ENCODE data around the gene ZSCAN26.

DNA sequence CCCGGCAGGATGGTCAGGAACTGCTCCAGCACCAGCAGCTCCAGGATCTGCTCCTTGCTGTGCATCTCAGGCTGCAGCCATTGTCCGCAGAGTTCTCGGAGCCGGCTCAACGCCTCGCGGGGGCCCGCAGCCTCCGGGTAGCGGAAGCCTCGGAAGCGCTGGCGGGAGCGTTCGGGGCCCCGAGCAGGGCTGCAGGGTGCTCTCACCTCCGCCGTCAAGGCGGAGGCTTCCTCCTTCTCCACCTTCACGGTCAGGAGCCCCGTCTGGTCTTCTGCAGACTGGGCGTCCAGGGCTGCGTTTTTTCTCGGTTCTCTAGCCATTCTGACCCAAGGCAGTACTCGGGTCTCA is 15.3 kb upstream of the ZSCAN26 start:
- TF ChIP-seq POLR2AphosphoS5 (IDR thresholded peaks at IDR 0.05) = no peak
- TF ChIP-seq, protein P1, sequence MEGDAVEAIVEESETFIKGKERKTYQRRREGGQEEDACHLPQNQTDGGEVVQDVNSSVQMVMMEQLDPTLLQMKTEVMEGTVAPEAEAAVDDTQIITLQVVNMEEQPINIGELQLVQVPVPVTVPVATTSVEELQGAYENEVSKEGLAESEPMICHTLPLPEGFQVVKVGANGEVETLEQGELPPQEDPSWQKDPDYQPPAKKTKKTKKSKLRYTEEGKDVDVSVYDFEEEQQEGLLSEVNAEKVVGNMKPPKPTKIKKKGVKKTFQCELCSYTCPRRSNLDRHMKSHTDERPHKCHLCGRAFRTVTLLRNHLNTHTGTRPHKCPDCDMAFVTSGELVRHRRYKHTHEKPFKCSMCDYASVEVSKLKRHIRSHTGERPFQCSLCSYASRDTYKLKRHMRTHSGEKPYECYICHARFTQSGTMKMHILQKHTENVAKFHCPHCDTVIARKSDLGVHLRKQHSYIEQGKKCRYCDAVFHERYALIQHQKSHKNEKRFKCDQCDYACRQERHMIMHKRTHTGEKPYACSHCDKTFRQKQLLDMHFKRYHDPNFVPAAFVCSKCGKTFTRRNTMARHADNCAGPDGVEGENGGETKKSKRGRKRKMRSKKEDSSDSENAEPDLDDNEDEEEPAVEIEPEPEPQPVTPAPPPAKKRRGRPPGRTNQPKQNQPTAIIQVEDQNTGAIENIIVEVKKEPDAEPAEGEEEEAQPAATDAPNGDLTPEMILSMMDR (IDR thresholded peaks at IDR 0.05) = no peak
